HCT116 (cell line): ENCODE results near the gene FAM171A1. TPM values are rescaled to one million over a fixed set of nuclear protein-coding genes. Genes with fewer than 3 reads are reported as not detected.
"Not testable (repeated sequence)": the region's sequence is repeated elsewhere in the genome, so short reads cannot be mapped to it uniquely, and the experiment has no call there.

ENCODE experiments used
- ATAC-seq: fragments of 200-7000 bp; cut with Tn5 transposase; 2 replicates; pipeline ENCODE4 v1.9.1; 2020; ENCODE audit warnings: mild to moderate bottlenecking, moderate library complexity
- BruUV-seq: library from RNA; stranded (reverse); fragments of 400-500 nt; replicated peaks from 2 replicates; lab custom pipeline; 2021; lab: Mats Ljungman, UMichigan
- CTCF ChIA-PET: fragments of 300-600 bp; sonication (Branson Sonifier 250); formaldehyde crosslinking; loops from one replicate; lab custom pipeline; 2021; ENCODE audit warnings: antibody characterized with exemption; lab: Charles Lee
- POLR2A ChIA-PET: fragments of 300-600, 350-600 bp; sonication (Branson Sonifier 250); formaldehyde crosslinking; loops from one replicate; lab custom pipeline; 2021; ENCODE audit warnings: antibody characterized with exemption; lab: Charles Lee
- RAD21 ChIA-PET, 2 experiments: fragments of 300-600 bp; sonication (Branson Sonifier 250); formaldehyde crosslinking; loops; one replicate each; lab custom pipeline; 2023; ENCODE audit warnings: low total read pairs in 2 of 2; ENCODE audit not compliant: uncharacterized antibody in 2 of 2, unreplicated experiment in 2 of 2, low non-redundant PET in 1 of 2; lab: Charles Lee
- DNase-seq: peaks from one replicate; pipeline ENCODE4 v3.0.0-alpha.2; 2010; ENCODE audit warnings: low read depth, low spot score
- H2AFZ ChIP-seq: fragments of 200-600 bp; shearing (Covaris generic), sonication (generic); 2 replicates; pipeline ENCODE4 v1.6.1; 2017; ENCODE audit warnings: low read depth, mixed run types, mixed read lengths, antibody characterized with exemption, low read length; ENCODE audit not compliant: poor library complexity, severe bottlenecking
- H3K27ac ChIP-seq: 2 replicates; pipeline ENCODE4 v1.5.1; 2012; ENCODE audit warnings: low read depth, low read length
- H3K27me3 ChIP-seq: fragments of 200-600 bp; sonication (generic); 2 replicates; pipeline ENCODE4 v1.6.1; 2016; ENCODE audit warnings: mixed run types, low read length, mixed read lengths; ENCODE audit not compliant: insufficient read depth
- H3K36me3 ChIP-seq, 2 experiments: fragments of 200-500 bp in 1 of 2; fragments of 200-600 bp in 1 of 2; sonication (Bioruptor generic) in 1 of 2; sonication (generic) in 1 of 2; 2 replicates each; pipeline versions ENCODE4 v1.5.1 to v1.6.1; 2014 to 2016; ENCODE audit warnings: low read length in 2 of 2, inconsistent platforms in 1 of 2, mixed read lengths in 1 of 2, mixed run types in 1 of 2; ENCODE audit not compliant: insufficient read depth in 2 of 2, control insufficient read depth in 1 of 2
- H3K4me1 ChIP-seq, 2 experiments: fragments of 200-600 bp in 1 of 2; sonication (generic) in 1 of 2; 2 replicates each; pipeline versions ENCODE4 v1.5.1 to v1.6.1; 2012 to 2017; ENCODE audit warnings: low read length in 2 of 2, inconsistent platforms in 1 of 2, mild to moderate bottlenecking in 1 of 2, mixed read lengths in 1 of 2, mixed run types in 1 of 2, moderate library complexity in 1 of 2; ENCODE audit not compliant: insufficient read depth in 2 of 2, control insufficient read depth in 1 of 2
- H3K4me2 ChIP-seq: fragments of 200-600 bp; sonication (generic); 2 replicates; pipeline ENCODE4 v1.6.1; 2017; ENCODE audit warnings: mixed run types, low read length, mixed read lengths
- H3K4me3 ChIP-seq, 2 experiments: fragments of 200-600 bp in 1 of 2; sonication (generic) in 1 of 2; replicated peaks in 1 of 2; 2 replicates each; pipeline ENCODE4 v1.5.1; 2011 to 2016; ENCODE audit warnings: low read length in 2 of 2, control low read depth in 1 of 2, low read depth in 1 of 2, mild to moderate bottlenecking in 1 of 2, mixed read lengths in 1 of 2, mixed run types in 1 of 2
- H3K79me2 ChIP-seq: fragments of 200-600 bp; sonication (generic); 2 replicates; pipeline ENCODE4 v1.6.1; 2017; ENCODE audit warnings: mild to moderate bottlenecking, mixed run types, low read length, moderate library complexity, mixed read lengths; ENCODE audit not compliant: insufficient read depth
- H3K9ac ChIP-seq: fragments of 200-600 bp; sonication (generic); 2 replicates; pipeline ENCODE4 v1.6.1; 2016; ENCODE audit warnings: low read length, mixed read lengths
- H3K9me2 ChIP-seq: fragments of 200-600 bp; sonication (generic), shearing (Covaris generic); 2 replicates; pipeline ENCODE4 v1.6.1; 2017; ENCODE audit warnings: mixed run types, mild to moderate bottlenecking, moderate library complexity; ENCODE audit not compliant: insufficient read depth
- H3K9me3 ChIP-seq, 2 experiments: fragments of 200-500 bp in 1 of 2; fragments of 200-600 bp in 1 of 2; sonication (Bioruptor generic) in 1 of 2; sonication (generic) in 1 of 2; 2 replicates each; pipeline ENCODE4 v1.6.1; 2014 to 2017; ENCODE audit warnings: low read length in 2 of 2, mixed read lengths in 2 of 2, inconsistent platforms in 1 of 2, low read depth in 1 of 2, mild to moderate bottlenecking in 1 of 2, mixed run types in 1 of 2, moderate library complexity in 1 of 2; ENCODE audit not compliant: control insufficient read depth in 1 of 2, insufficient read depth in 1 of 2
- H4K20me1 ChIP-seq: fragments of 200-600 bp; sonication (generic), shearing (Covaris generic); 2 replicates; pipeline ENCODE4 v1.6.1; 2017; ENCODE audit warnings: mixed run types, mild to moderate bottlenecking, moderate library complexity; ENCODE audit not compliant: insufficient read depth
- CBX3 ChIP-seq: IDR thresholded peaks from 2 replicates; pipeline ENCODE4 v1.6.1; 2012; ENCODE audit warnings: low read depth
- EGR1 ChIP-seq: IDR thresholded peaks from 2 replicates; pipeline ENCODE4 v1.6.1; 2012; ENCODE audit warnings: low read depth
- SP1 ChIP-seq: IDR thresholded peaks from 2 replicates; pipeline ENCODE4 v1.6.1; 2012; ENCODE audit warnings: low read depth
- intact Hi-C: fragments of 100-400 bp; cut with micrococcal nuclease; formaldehyde crosslinking; loops from 2 replicates; pipeline ENCODE4 v1.10.0; 2022
- total RNA-seq: library from RNA; stranded (reverse); gene quantifications from one replicate; pipeline ENCODE4 v1.2.1, GENCODE V29; 2021; ENCODE audit not compliant: unreplicated experiment
- TF ChIP-seq, protein P1 (sequence below): IDR thresholded peaks from 2 replicates; pipeline ENCODE4 v1.6.1; 2012

Gene FAM171A1
- total RNA-seq, 1 experiment from 2014 or later = 32.5 TPM

DNA sequence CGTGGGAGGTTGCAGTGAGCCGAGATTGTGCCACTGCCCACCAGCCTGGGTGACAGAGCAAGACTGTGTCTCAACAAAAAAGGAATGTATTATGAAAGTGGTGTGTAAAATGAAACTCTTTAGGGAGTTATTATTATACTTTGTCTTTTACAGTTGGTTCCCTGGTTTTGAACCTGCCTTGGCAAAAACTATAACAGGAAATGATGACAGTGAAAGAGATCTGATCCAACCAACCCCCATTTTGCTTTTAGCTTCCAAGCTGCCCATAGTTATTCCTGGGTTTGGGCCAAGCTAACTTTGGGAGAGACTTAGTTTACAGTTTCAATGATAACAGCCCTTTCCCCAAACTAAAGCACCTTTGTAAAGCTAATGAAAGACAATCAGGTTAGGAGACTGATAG lies 168.4 kb downstream of the FAM171A1 start:
- Histone ChIP-seq H2AFZ (no peak overlapping the region), H3K9ac (peak overlapping the region; percentile 66), H3K36me3 (no peaks in the 10 kb centered on the region), H3K79me2 (no peaks in the 10 kb centered on the region), H3K27ac (peak overlapping the region; percentile 91), H4K20me1 (no peaks in the 10 kb centered on the region), H3K4me2 (peak overlapping the region; percentile 74), H3K9me2 (no peaks in the 10 kb centered on the region), H3K9me3 (no peaks in the 10 kb centered on the region), H3K4me1 (peaks cover 42 to 77% of the 10 kb centered on the region in 2 experiments), H3K27me3 (no peaks in the 10 kb centered on the region), H3K4me3 (0 out of 4 replicates have a peak overlapping the region, but pooled peaks of 1 of the 2 experiments have one; percentile 36)
- BruUV-seq = TSS peak; percentile 67
- peak; percentile 1; the same call in 1 of the 2 replicates for ATAC-seq
- intact Hi-C loops = loop anchor here (5.0 kb wide), 1 partner anchor 35 kb away; the partner anchor contains the start of gene NMT2
- RAD21 ChIA-PET = no interaction called here
- POLR2A ChIA-PET = interaction anchor here (1.5 kb wide), 1 partner anchor 34 kb away, joined by 5 read pairs; the partner anchor contains the start of gene NMT2
- no peak for DNase-seq
- CTCF ChIA-PET = no interaction called here
- no peak for TF ChIP-seq EGR1

DNA sequence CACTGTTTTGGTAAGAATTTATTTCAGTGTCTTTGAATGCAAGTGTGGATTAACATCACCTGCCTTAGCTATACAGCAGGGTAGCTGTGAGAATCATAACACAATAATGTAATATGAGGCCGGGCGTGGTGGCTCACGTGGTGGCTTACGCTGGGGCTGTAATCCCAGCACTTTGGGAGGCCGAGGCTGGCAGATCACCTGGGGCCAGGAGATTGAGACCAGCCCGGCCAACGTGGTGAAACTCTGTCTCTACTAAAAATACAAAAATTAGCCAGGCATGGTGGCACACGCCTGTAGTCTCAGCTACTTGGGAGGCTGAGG lies 168.8 kb downstream of the FAM171A1 start:
- Histone ChIP-seq H3K4me1 (peaks cover 42 to 80% of the 10 kb centered on the region in 2 experiments), H2AFZ (peak overlapping the region; percentile 20), H3K4me3 (peak overlapping the region; percentile 11 to 36; a peak in 3 of 4 replicates), H3K4me2 (peak overlapping the region; percentile 74), H3K9ac (peak overlapping the region; percentile 66), H3K27ac (peak overlapping the region; percentile 91)
- RAD21 ChIA-PET = interaction anchor here in 1 of 2 experiments (1.2 kb wide), 1 partner anchor 89 kb away, joined by 3 read pairs; no protein-coding TSS in a partner anchor
- H3K27me3 ChIP-seq, H3K9me3 ChIP-seq, POLR2A ChIA-PET, CTCF ChIA-PET, H3K9me2 ChIP-seq, BruUV-seq, H3K36me3 ChIP-seq, DNase-seq, H3K79me2 ChIP-seq, H4K20me1 ChIP-seq: not testable (repeated sequence)
- peak; percentile 1; the same call in 1 of the 2 replicates for TF ChIP-seq SP1
- TF ChIP-seq, protein P1, sequence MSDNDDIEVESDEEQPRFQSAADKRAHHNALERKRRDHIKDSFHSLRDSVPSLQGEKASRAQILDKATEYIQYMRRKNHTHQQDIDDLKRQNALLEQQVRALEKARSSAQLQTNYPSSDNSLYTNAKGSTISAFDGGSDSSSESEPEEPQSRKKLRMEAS = peak; percentile 74
- TF ChIP-seq CBX3 = peak; percentile 21; the same call in 1 of the 2 replicates
- TF ChIP-seq, all 23 proteins: peak for 3; not testable (repeated sequence) for 20
- ATAC-seq = peak; percentile 51
- intact Hi-C loops = loop anchor here (5.0 kb wide), 1 partner anchor 35 kb away; the partner anchor contains the start of gene NMT2
